Epithelial cell of esophagus (primary cell): ENCODE data around the gene SLC25A51.

Experiments
- DNase-seq: peaks from one replicate; pipeline ENCODE4 v3.0.0; 2010; ENCODE audit warnings: low read depth
- H3K4me3 ChIP-seq: 2 replicates; pipeline ENCODE4 v1.5.1; 2011; ENCODE audit warnings: mild to moderate bottlenecking, low read length, control low read depth
- TF ChIP-seq, protein P1 (sequence below): IDR thresholded peaks from 2 replicates; pipeline ENCODE4 v1.5.1; 2011; ENCODE audit warnings: low read depth, mild to moderate bottlenecking, low read length, control low read depth, inconsistent platforms; ENCODE audit not compliant: insufficient read depth; ENCODE audit errors: missing control alignments

Gene SLC25A51

DNA sequence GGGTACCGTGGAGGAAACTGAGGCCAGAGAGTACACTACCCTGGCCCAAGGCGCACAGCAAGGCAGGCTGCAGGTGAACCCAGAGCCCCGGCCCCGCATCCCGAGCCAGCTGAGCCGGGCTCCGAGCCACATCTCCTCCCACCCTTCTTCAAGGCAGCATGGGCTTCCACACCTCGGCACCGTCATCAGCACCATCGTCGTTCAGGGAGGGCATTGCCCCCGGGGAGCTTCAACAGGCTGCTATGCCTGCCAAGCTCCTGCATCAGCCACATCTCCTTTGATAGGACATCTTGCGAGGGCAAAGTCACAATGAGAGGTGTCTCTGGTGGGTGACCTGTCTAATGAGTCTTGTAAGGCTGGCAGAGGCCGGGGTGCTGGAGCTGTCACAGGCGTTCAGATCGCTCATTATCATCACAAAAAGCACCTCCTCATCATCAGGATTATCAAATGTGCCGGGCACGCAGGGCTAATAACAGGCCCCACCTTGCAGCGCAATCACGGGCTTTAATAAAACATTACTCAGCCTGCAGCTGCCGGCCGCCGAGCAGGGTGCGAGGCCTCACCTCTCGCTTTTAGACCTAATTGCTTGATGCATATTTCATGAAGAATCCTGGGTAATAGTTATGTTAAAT, 20.0 kb upstream of the SLC25A51 start:
- TF ChIP-seq, protein P1, sequence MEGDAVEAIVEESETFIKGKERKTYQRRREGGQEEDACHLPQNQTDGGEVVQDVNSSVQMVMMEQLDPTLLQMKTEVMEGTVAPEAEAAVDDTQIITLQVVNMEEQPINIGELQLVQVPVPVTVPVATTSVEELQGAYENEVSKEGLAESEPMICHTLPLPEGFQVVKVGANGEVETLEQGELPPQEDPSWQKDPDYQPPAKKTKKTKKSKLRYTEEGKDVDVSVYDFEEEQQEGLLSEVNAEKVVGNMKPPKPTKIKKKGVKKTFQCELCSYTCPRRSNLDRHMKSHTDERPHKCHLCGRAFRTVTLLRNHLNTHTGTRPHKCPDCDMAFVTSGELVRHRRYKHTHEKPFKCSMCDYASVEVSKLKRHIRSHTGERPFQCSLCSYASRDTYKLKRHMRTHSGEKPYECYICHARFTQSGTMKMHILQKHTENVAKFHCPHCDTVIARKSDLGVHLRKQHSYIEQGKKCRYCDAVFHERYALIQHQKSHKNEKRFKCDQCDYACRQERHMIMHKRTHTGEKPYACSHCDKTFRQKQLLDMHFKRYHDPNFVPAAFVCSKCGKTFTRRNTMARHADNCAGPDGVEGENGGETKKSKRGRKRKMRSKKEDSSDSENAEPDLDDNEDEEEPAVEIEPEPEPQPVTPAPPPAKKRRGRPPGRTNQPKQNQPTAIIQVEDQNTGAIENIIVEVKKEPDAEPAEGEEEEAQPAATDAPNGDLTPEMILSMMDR = no peak
- no peak overlapping the region for H3K4me3 ChIP-seq
- no peak for DNase-seq

DNA sequence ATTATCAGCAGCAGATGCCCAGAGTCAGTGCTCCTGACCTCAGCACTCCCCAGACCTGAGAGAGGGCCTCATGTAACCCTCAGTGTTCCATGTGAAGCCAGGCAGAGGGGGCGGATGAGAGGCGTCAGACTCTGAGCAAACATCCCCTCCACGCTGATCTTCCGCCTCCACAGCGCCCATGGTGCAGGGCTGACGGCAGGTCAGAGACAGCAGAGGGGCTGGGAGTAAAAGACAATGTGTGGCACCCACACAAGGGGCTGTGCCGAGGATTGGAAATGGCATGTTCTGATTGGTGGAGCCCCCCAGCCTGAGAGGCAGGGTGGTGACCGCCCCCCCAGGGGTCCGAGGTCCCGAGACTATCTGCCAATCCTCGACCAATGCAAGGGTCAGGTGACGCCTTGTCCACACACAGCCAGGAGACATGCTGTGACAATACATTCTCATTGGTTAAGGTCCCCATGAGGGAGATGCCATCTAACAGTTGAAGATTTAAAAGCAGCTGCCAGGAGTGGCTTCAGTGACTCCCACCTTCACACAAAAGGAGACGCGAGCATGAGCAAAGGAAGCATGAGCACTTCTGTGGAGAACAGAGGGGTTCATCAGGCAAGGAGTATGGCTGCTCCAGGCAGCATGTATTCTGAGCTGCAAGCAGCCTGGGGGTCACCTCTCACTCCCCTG, 19.3 kb upstream of the SLC25A51 start:
- DNase-seq = no peak
- H3K4me3 ChIP-seq = no peak overlapping the region
- TF ChIP-seq, protein P1 = no peak

DNA sequence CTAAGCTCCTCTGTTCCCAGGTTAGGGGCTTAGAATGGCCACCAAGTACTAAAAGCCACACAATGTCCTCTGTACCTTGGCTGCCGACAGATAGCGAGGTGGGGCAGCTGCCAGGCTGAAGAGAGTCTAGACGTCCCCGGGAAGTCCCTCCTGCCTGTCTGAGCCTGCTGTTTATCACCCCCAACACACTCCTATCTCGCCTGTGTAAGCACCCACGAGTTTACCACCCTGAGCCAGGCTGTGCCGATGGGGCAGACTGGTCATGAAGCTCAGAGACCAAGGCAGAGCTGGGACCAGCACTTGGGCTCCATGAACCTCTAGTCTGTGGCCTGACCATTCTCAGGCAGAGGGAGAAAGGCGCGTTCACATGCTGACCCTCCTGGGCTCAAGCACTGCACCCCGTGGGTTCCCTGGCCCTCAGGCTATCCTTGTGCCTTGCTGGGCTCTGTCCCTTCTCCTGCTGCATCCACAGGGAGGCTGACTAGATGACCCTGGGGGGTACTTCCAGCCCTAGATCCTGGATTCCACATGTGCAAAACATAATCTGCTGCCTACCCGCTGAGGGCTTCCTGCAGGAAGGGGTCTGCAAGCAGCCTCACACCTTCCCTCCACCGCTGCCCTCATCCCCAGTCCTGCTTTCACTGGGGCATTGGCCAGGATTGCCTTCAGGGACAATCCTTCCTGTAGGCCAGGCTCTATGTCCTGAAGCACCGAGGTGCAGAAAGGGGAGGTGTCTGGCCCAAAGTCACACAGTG, 18.6 kb upstream of the SLC25A51 start:
- TF ChIP-seq, protein P1 = no peak
- no peak overlapping the region for H3K4me3 ChIP-seq
- DNase-seq = peak; percentile 64

DNA sequence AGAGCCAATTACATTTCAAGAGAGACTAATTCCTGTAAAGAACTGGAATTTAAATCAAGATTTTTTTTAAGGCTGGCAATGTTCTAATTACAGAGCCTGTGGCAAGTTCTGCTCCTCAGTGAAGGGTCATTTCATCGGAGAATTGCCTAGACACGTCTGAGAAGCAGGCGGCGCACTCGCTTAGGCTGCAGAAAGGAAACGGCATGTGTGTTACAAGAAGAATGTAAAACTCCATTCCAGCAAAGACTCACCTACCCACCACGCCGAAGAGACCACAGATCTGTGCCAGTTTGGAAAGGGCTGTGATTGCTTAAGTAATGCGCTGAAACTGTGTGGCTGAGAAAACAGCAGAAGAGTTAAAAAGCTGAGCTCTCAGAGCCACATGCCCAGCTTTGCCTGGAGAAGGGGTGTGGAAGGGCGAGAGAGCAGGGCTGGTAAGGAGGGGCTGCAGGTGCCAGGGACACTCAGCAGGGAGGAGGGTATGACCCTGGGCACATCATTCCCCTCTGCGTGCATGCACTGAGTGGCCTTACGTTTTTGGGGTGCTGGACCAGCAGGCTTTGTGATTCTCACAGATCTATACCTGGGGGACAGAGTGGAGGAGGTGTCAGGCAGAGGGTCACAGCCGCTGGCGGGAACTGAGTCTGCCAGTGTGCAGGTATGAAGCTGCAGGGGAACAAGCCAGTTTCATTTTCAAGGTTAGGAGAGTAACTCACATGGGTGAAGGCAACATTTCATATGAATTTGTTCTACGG, 17.8 kb upstream of the SLC25A51 start:
- TF ChIP-seq, protein P1 = peak; percentile 78
- no peak overlapping the region for H3K4me3 ChIP-seq
- peak; percentile 94 for DNase-seq

DNA sequence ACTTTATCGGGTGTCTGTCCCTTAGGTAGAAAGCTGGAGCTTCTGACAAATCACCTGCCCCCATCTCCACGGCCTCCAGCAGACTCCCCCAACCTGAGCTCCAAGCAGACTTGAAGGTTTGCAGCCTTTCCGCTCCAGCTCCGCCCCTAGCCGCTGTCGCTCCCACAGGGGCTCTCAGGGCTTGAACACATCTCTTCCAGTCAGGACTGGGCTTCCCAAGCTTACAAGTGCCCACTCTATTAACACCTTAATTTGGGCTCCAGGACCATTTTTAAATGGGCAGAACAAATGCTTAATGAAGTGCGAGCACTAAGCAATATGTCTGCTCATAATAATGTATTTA, 17.2 kb upstream of the SLC25A51 start:
- DNase-seq = no peak
- TF ChIP-seq, protein P1 = no peak
- no peak overlapping the region for H3K4me3 ChIP-seq

DNA sequence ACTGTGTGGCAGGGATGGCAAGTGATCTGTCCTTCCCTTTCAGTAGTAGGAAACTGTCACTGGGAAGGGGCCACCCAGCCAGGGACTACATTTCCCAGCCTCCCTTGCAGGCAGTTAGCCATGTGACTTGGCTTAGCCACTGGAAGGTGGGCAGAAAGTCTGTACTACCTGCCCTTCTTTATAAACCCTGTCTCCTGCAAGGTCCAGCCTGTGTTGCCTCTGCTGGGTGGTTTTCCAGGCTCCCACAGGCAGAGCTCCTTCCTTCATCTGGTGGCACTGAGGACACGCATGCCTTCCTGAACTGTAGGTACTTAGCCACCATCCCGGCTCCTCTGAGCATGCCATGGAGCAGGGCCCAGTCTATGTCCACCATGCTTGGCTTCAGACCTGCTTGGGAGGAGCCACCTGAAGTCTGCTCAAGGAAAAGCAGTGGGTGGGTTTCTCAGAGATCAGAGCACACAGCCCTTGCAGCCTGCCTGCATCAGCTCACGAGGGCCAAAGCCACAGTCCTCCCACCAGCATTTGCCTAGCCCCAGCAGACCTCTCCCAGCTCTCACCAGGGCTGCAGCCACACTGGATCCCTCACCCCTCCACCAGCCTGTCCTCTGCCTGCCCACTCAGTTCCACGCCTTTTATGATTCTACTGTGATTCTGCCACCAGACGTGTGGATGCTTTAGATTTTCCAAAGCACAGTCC, 16.7 kb upstream of the SLC25A51 start:
- no peak overlapping the region for H3K4me3 ChIP-seq
- DNase-seq = no peak
- TF ChIP-seq, protein P1 = no peak
